C4-2B (cell line): ENCODE results near the gene KAZN.

Experiments used
- ZFX ChIP-seq: fragments of 450-650 bp; IDR thresholded peaks from 2 replicates; pipeline ENCODE4 v1.6.1; 2017
- TF ChIP-seq, protein P1 (sequence below): fragments of 450-650 bp; conservative IDR thresholded peaks from 2 replicates; pipeline ENCODE4 v1.5.1; 2017; ENCODE audit warnings: mild to moderate bottlenecking

DNA sequence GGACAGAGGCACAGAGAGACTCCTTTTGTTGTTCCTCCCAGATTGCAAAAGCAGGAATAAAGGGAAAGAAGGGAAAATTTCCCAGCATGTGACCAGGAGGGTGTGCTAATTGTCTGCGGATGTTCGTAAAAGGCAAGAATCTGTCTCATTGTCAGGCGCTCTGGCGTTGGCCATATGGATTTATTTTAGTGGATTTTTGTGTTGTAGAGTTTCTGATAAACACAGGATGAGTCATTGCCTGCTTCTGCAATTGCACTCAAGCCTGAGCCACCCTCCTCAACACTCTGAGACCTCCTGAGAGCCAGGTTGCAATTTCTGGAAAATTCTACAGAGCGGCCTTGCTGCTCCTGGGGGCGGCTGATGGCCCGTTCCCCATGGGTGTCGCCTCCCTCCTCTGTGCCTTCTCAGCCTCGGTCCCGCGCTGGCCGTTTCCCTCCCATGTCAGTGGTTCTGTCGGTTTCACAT is 227.7 kb downstream of the KAZN start:
- TF ChIP-seq, protein P1, sequence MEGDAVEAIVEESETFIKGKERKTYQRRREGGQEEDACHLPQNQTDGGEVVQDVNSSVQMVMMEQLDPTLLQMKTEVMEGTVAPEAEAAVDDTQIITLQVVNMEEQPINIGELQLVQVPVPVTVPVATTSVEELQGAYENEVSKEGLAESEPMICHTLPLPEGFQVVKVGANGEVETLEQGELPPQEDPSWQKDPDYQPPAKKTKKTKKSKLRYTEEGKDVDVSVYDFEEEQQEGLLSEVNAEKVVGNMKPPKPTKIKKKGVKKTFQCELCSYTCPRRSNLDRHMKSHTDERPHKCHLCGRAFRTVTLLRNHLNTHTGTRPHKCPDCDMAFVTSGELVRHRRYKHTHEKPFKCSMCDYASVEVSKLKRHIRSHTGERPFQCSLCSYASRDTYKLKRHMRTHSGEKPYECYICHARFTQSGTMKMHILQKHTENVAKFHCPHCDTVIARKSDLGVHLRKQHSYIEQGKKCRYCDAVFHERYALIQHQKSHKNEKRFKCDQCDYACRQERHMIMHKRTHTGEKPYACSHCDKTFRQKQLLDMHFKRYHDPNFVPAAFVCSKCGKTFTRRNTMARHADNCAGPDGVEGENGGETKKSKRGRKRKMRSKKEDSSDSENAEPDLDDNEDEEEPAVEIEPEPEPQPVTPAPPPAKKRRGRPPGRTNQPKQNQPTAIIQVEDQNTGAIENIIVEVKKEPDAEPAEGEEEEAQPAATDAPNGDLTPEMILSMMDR: no peak
- no peak for TF ChIP-seq ZFX
